Aorta (tissue), 4 donors: Measurements from ENCODE around the gene FCN2. TPM values are rescaled to one million over a fixed set of nuclear protein-coding genes. Genes with fewer than 3 reads are reported as not detected.

Experiments
- microRNA-seq, 2 donors: library from miRNA; unstranded; fragments of <30 nt; microRNA quantifications; one replicate each; pipeline ENCODE4 v1.2.0, GENCODE V29; 2020
- polyA plus RNA-seq, 2 donors: library from polyadenylated mRNA; stranded (reverse); fragments of 200-250 nt; gene quantifications; one replicate each; pipeline ENCODE4 v1.2.3, GENCODE V29; 2013
- total RNA-seq, 2 donors: library from RNA; stranded (reverse); fragmentation: NEBNext Ultra II Directional; extraction: Animal tissue kit (Norgen Biotek cat#: 25700); gene quantifications; one replicate each; pipeline ENCODE4 v1.2.1, GENCODE V29; 2021
- donor health status: healthy with polysubstance abuse.
- donor health status: Bipolar disorder and iron deficiency.
- donor health status: DM: no; HTN: no; CAD: no.
- donor health status: DM: yes; HTN: yes; CAD: no.

FCN2 gene
- total and polyA plus RNA-seq, 4 donors = 0.32 TPM; not detected in 3

Small RNA genes within 50 kb of the gene (microRNA-seq; reads per million reads assigned to microRNA genes)
- 0 reads per million in 2 donors for gene MIR3689A
- 0 reads per million in 2 donors for gene MIR3689B
- gene MIR3689C = 0 reads per million in 2 donors
- gene MIR3689D1 = 0 reads per million in 2 donors
- gene MIR3689D2 = 0 reads per million in 2 donors
- 0 reads per million in 2 donors for gene MIR3689E
- 0 reads per million in 2 donors for gene MIR3689F

Other genes with a start within 250 kb of the FCN2 start
- 100 to 1,000 TPM; 108 to 159 TPM for gene COL5A1, start 239.0 kb upstream of the FCN2 start, total RNA-seq
- gene COL5A1, start 239.0 kb upstream of the FCN2 start, polyA plus RNA-seq = 10 to 100 TPM; 18.7 to 57.7 TPM
- gene FCN1, start 37.1 kb downstream of the FCN2 start, total RNA-seq = 10 to 100 TPM; 10.0 to 14.4 TPM
- gene FCN1, start 37.1 kb downstream of the FCN2 start, polyA plus RNA-seq = 1 to 10 TPM in 1 of 2 donors, under 1 TPM in 1; 0.97 to 2.0 TPM
- 10 to 100 TPM; 21.0 to 63.0 TPM for gene OLFM1, start 206.9 kb downstream of the FCN2 start, total RNA-seq
- 1 to 10 TPM; 3.5 to 8.6 TPM for gene OLFM1, start 206.9 kb downstream of the FCN2 start, polyA plus RNA-seq